Hepatocyte (in vitro differentiated cells): Measurements from ENCODE around the gene APOL1.

ENCODE experiments used
- CTCF ChIP-seq: fragments of 200-600 bp; sonication (generic); IDR thresholded peaks from 2 replicates; pipeline ENCODE4 v1.5.1; 2016; ENCODE audit warnings: antibody characterized with exemption, mild to moderate bottlenecking; ENCODE audit not compliant: poor library complexity
- EZH2 ChIP-seq: fragments of 200-600 bp; sonication (generic); IDR thresholded peaks from 2 replicates; pipeline ENCODE4 v1.6.1; 2016; ENCODE audit warnings: antibody characterized with exemption, mild to moderate bottlenecking, borderline replicate concordance

DNA sequence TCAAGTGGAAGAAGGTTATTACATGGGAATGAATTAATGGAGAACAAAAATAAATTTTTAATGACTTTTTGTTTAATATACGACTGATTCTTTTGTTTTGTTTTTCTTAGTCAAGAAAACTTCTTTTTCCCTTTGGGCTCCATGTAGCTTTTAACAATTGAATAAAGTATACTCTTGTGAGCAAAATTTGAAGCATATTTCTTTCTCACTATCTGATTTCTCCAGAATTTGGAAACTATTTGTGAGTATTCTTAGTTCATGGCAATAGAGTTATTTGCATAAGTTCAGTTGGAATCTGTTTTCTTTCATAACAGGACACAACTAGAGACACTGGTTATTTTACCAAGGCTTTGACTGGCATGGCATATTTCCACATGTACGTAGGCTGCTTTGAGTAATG is 3.8 kb upstream of the APOL1 start:
- TF ChIP-seq CTCF (no peak), EZH2 (no peak)
